Transverse colon (tissue), 4 donors: ENCODE results near the gene C1QTNF12.

ENCODE experiments used
- EP300 ChIP-seq: sonication (generic); formaldehyde crosslinking; IDR thresholded peaks from one replicate; pipeline ENCODE4 v1.6.1; 2017; ENCODE audit warnings: antibody characterized with exemption, low read depth
- POLR2AphosphoS5 ChIP-seq, 3 donors: sonication (generic); formaldehyde crosslinking; IDR thresholded peaks; one replicate each; pipeline ENCODE4 v1.6.1; 2016; ENCODE audit warnings: antibody characterized with exemption in 3 of 3
- TF ChIP-seq, protein P1 (sequence below), 5 experiments: fragments of 200-600 bp in 3 of 5; fragments of 450-650 bp in 2 of 5; sonication (generic) in 3 of 5; IDR thresholded peaks; 1 replicate in 2 of 5; 2 replicates in 3 of 5; pipeline ENCODE4 v1.5.1; 2016 to 2017; ENCODE audit warnings: antibody characterized with exemption in 5 of 5, inconsistent platforms in 3 of 5, mild to moderate bottlenecking in 2 of 5, moderate library complexity in 1 of 5

- TF ChIP-seq POLR2AphosphoS5 (IDR thresholded peaks at IDR 0.05) (no peak), EP300 (no peak)
- TF ChIP-seq, protein P1, sequence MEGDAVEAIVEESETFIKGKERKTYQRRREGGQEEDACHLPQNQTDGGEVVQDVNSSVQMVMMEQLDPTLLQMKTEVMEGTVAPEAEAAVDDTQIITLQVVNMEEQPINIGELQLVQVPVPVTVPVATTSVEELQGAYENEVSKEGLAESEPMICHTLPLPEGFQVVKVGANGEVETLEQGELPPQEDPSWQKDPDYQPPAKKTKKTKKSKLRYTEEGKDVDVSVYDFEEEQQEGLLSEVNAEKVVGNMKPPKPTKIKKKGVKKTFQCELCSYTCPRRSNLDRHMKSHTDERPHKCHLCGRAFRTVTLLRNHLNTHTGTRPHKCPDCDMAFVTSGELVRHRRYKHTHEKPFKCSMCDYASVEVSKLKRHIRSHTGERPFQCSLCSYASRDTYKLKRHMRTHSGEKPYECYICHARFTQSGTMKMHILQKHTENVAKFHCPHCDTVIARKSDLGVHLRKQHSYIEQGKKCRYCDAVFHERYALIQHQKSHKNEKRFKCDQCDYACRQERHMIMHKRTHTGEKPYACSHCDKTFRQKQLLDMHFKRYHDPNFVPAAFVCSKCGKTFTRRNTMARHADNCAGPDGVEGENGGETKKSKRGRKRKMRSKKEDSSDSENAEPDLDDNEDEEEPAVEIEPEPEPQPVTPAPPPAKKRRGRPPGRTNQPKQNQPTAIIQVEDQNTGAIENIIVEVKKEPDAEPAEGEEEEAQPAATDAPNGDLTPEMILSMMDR (IDR thresholded peaks at IDR 0.05): no peak
Observed at GRCh38 chr1:1245817-1246576, 525 bp downstream of the C1QTNF12 start.
